SIG-M5 treated with dmso at 0.1 percent for 504 hours (cell line): ENCODE results near the gene AZI2.

Source experiments
- DNase-seq: peaks from one replicate; lab custom pipeline; 2025; ENCODE audit not compliant: unreplicated experiment; lab: John Stamatoyannopoulos, UW

The AZI2 gene

DNA sequence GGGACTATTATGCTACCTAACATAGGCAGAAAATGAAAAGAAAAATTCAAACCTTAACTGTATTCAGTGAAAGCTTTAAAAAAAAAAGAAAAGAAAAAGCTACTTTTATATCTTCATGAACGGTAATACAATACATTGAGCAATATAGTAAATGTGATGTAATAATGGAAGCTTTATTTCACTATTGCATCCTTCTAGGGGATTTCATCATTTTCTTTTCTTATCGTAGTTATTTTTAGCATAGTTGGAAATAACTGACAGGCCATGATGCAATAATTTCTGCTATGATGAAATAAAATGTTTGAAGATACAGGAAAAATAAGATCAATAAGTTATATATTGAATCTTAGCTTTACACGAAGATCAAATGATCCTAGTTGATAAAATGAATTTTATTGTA, 40.4 kb downstream of the AZI2 start:
- DNase-seq, result peak; percentile 80

DNA sequence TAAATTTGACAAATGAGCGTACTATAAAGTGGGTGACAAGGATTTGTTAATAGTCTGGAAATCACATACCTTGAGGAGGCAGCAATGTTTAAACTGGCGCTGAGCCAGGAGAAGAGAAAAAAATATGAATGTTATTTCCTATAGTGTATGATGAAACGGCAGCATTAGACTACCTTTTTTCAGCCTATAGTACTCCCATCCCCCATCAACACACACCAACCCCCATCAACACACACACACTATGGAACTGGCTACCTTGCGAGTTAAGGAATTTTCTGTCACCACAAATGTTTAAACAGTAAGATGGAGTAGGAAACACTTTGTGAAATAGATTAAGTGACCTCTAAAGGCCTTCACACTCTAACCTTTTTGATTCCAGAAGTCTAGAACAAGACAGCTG, 46.9 kb downstream of the AZI2 start:
- no peak for DNase-seq

- DNase-seq, result no peak
Observed at GRCh38 chr3:28300345-28300962, 48.2 kb downstream of the AZI2 start.

GRCh38 chr3:28299705-28300104, 48.9 kb downstream of the AZI2 start:
- DNase-seq, result no peak

GRCh38 chr3:28295898-28296490, 52.6 kb downstream of the AZI2 start:
- DNase-seq, result no peak

DNA sequence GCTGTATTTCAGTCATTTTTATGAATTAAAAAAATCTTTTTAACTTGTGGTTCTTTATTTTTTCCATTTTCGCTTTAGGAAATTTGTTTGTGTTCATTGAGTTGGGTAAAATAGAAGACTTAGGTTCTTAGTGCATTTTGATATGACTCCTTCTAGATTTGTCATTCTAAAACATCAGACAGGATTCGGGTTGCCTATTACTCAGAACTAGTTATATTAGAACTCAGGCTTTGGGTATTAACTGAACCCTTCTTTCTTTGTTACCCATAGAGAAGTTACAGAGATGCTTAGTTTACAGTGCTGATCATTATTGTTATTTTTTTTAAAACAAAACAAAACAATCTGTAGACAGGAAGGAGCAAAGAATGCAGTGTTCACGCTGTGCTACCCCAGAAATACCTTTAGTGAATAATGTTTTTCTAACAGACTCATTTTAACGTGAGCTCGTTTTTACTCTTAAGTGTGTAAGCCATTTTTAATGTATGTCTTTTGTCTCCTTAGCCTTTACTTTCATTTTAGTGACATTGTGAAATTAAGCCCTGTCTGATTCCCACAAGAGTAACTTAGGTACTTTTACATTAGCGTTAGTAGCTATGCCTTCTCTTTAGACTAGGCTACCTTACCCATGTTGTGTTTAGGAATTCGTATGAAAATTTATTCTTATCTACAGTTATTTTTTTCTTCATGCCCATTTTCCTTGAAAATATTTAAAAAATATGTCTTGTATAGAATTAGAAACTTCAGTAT, 53.8 kb downstream of the AZI2 start:
- no peak for DNase-seq

GRCh38 chr3:28292622-28293021, 56.0 kb downstream of the AZI2 start:
- DNase-seq, result no peak

DNA sequence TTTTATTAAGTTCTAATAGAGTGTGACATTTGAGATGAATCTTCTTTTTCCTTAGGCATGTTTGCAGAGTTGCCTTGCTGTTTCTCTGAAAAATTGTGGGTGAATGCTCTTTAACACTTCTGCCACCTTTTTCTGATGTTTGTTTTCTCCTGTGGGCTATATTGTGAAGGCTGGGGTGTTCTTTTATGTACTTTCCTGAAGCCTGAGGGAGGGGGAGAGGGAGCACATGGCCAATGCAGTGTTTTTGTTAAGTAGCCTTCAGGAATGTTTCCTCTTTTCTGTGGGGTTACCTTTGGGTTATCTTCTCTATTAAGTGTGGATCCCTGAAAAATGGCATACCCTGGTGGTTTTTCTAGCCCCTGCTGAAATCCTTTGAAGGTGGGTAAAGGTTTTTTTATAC, 57.0 kb downstream of the AZI2 start:
- no peak for DNase-seq

- DNase-seq, result no peak
Observed at GRCh38 chr3:28290863-28291300, 57.7 kb downstream of the AZI2 start.

DNA sequence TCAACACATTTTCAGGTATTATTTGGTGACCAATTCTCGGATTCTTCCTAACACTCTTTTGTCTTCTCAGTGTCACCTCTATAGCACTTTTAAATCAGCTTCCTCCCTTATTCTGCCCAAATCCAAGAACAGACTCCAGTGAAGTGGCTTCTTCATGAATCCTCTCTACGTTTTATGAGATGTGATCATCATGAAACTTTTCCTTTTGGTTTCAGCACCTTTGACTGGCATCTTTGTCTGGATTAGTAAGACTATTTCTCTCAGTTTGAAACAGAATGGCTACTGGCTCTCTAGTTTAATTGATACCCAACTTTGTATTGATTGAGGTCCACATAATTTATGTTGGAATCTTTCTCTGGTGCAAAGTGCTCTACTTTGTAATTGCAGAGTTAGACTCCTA, 61.6 kb downstream of the AZI2 start:
- DNase-seq, result no peak

DNA sequence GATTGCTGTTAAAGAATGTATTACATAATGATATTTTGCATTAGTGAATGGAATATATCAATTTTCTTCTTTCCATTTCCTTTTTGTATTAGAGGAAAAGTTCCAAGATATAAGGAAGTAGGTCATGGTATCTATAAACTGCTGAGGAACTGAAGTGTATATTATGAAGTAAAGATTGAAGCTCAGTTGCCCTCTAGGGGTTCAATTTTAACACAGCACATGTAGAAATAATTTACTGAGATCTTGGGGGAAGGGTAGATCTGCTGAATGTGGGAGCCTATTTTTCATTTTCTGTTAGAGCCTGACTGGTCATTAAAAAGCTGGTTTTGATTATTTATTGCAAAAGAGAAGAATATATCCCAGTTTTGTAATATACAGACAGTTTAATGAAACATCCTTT, 62.0 kb downstream of the AZI2 start:
- peak; percentile 68 for DNase-seq

- no peak for DNase-seq
Observed at GRCh38 chr3:28280781-28281180, 67.8 kb downstream of the AZI2 start.

GRCh38 chr3:28279770-28280169, 68.9 kb downstream of the AZI2 start:
- DNase-seq, result no peak

- DNase-seq, result no peak
Observed at GRCh38 chr3:28278918-28279317, 69.7 kb downstream of the AZI2 start.

DNA sequence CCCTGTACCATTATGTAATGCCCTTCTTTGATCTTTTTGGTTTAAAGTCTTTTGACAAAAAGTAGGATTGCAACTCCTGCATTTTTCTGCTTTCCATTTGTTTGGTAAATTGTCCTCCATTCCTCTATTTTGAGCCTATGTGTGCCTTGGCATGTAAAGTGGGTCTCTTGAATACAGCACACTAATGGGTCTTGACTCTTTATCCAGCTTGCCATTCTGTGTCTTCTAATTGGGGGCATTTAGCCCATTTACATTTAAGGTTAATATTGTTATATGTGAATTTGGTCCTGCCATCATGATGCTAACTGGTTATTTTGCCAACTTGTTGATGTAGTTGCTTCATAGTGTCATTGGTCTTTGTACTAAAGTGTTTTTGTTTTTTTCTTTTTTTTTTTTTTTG, 74.8 kb downstream of the AZI2 start:
- DNase-seq, result no peak
